Esophagus squamous epithelium (tissue), 4 donors: ENCODE data around the gene ERF.

Experiments used
- CTCF ChIP-seq, 6 experiments: fragments of 450-650 bp in 4 of 6; fragments of 200-600 bp in 2 of 6; sonication (generic) in 2 of 6; IDR thresholded peaks; one replicate each; pipeline ENCODE4 v1.5.1; 2016 to 2019; ENCODE audit warnings: antibody characterized with exemption in 6 of 6, mild to moderate bottlenecking in 4 of 6, moderate library complexity in 4 of 6
- POLR2A ChIP-seq, 4 donors: fragments of 450-650 bp; IDR thresholded peaks; one replicate each; pipeline ENCODE4 v1.6.1; 2017; ENCODE audit warnings: antibody characterized with exemption in 4 of 4, mild to moderate bottlenecking in 4 of 4, moderate library complexity in 3 of 4

GRCh38 chr19:42246143-42246921 is 8.6 kb downstream of the ERF start:
- peak; percentile 24 to 67 (median 53) for TF ChIP-seq CTCF (IDR thresholded peaks at IDR 0.05)
- no peak for TF ChIP-seq POLR2A (IDR thresholded peaks at IDR 0.05)
